HG03520 (cell line): ENCODE results near the gene PPA1.
"Not testable (repeated sequence)": the region's sequence is repeated elsewhere in the genome, so short reads cannot be mapped to it uniquely, and the experiment has no call there.

Experiments
- ATAC-seq: cut with Tn5 transposase; IDR thresholded peaks from one replicate; pipeline ENCODE4 v1.9.1; 2021; ENCODE audit warnings: mild to moderate bottlenecking, moderate library complexity; ENCODE audit not compliant: unreplicated experiment

Gene PPA1

GRCh38 chr10:70255329-70256299, 22.4 kb upstream of the PPA1 start:
- no peak for ATAC-seq

GRCh38 chr10:70254778-70255328, 21.6 kb upstream of the PPA1 start:
- ATAC-seq: no peak

GRCh38 chr10:70253878-70254765, 20.9 kb upstream of the PPA1 start:
- ATAC-seq: no peak

- ATAC-seq: no peak
Measured at GRCh38 chr10:70250961-70251680, 17.9 kb upstream of the PPA1 start.

- no peak for ATAC-seq
Measured at GRCh38 chr10:70247360-70247759, 14.1 kb upstream of the PPA1 start.

GRCh38 chr10:70241081-70241480, 7.9 kb upstream of the PPA1 start:
- ATAC-seq: no peak

DNA sequence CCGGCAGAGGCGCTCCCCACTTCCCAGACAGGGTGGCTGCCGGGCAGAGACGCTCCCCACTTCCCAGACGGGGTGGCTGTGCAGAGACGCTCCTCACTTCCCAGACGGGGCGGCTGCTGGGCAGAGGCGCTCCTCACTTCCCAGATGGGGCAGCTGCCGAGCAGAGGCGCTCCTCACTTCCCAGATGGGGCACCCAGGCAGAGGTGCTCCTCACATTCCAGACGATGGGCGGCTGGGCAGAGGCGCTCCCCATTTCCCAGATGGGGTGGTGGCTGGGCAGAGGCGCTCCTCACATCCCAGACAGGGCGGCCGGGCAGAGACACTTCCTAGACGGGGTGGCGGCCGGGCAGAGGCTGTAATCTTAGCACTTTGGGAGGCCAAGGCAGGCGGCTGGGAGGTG, 6.8 kb upstream of the PPA1 start:
- ATAC-seq: not testable (repeated sequence)

DNA sequence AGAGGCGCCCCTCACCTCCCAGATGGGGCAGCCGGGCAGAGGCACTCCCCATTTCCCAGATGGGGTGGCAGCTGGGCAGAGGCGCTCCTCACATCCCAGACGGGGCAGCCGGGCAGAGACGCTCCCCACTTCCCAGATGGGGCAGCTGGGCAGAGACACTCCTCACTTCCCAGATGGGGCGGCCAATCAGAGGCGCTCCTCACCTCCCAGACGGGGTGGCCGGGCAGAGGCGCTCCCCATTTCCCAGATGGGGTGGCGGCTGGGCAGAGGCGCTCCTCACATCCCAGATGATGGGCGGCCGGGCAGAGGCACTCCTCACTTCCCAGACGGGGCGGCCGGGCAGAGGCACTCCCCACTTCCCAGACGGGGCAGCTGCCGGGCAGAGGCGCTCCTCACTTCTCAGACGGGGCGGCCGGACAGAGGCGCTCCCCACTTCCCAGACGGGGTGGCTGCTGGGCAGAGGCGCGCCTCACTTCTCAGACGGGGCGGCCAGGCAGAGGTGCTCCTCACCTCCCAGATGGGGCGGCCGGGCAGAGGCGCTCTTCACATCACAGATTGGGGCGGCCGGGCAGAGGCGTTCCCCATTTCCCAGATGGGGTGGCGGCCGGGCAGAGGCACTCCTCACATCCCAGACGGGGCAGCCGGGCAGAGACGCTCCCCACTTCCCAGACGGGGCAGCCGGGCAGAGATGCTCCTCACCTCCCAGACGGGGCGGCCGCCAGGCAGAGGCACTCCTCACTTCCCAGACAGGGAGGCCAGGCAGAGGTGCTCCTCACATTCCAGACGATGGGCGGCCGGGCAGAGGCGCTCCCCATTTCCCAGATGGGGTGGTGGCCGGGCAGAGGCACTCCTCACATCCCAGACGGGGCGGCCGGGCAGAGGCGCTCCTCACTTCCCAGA, 6.1 kb upstream of the PPA1 start:
- ATAC-seq: not testable (repeated sequence)

DNA sequence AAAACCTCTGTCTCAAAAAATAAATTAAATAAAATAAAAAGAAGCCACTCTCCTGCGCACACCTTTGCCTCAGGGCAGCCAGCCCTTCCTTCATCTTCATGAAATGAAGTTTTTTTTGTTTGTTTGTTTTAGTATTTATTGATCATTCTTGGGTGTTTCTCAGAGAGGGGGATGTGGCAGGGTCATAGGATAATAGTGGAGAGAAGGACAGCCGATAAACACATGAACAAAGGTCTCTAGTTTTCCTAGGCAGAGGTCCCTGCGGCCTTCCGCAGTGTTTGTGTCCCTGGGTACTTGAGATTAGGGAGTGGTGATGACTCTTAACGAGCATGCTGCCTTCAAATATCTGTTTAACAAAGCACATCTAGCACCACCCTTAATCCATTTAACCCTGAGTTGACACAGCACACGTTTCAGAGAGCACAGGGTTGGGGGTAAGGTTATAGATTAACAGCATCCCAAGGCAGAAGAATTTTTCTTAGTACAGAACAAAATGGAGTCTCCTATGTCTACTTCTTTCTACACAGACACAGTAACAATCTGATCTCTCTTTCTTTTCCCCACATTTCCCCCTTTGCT, 4.8 kb upstream of the PPA1 start:
- not testable (repeated sequence) for ATAC-seq

- no peak for ATAC-seq
Measured at GRCh38 chr10:70234668-70235447, 1.6 kb upstream of the PPA1 start.

GRCh38 chr10:70233939-70234300, 691 bp upstream of the PPA1 start:
- no peak for ATAC-seq

- no peak for ATAC-seq
Measured at GRCh38 chr10:70232859-70233108, 445 bp downstream of the PPA1 start.

DNA sequence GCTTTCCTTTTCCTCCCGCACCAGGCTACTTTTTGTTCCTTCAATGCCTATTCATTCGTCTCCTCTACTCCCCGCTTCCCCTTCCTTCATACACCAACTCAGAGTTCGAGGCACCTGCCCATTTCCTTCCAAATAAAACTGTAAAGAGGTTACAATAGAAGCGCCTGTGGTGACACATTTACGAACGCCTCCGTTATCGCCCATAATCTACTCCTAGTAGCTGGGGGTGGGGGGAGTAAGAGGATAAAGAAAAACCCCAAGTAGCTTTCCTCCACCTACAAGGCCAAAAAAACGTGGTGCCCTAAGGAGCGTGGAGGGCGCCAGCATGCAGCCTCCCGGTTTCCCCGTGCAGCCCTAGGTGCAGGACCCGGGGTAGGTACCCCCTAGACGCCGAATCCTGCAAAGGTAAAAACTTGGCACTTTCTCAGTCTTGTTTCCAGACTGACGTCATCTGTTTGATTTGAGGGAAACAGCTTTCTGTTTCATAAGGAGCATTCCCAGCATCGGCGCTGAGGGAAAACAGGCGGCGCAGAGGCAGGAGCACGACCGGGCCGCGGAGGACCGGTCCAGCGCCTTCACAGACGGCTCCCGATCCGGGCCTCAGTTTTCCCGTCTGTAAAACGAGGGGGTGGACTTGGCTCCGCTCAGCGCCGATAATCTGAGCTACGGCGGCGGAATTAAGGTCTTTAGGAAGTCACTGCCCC, 922 bp downstream of the PPA1 start:
- ATAC-seq: no peak

DNA sequence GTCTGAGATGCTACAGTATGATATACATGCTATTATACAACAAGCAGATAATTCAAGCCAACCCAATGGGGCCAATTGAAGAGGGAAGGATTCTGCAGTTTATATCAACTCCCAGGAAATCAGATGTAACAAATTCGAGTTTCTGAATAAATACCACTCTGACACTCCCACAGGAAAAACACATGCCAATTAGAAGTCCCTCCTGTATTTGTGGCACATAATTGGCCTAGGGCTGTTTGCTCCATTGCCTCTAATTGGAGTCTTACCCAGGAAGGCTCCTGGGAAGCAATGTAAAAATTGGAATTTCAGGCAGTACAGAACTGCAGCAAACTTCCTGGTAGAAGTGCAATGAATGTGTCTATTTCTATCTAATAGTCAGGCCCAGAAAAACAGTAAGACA, 4.7 kb downstream of the PPA1 start:
- no peak for ATAC-seq

DNA sequence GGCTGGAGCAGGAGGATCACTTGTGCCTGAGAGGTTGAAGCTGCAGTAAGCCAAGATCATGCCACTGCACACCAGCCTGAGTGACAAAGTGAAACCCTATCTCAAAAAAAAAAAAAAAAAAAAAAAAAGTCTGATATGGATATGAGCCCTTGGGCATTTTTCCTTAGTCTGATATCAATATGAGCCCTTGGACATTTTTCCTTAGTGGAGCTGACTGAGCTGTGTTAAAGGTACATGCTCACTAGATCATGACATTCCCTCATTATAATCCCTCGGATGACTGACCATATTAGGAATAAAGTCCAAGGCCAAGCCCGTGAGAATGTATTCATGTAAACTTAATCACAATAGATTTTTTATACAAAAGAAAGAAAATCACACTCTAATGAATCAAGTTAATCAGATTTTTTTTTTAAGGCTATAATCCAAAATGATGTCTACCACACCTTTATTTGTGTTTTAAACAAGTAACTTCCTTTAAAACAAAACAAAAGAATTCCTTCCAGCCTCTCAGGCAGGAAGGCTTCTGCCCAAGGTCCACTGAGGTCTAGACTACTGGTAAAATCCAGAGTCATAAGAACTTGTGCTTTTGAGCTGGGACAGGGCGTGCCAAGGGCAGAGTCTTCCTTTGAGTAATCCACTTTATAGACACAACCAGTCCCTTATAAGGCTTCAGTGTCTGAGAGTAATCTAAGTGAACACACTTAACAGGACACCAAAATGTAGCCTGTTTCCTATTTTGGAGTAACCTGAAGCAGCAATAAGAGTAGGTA, 5.5 kb downstream of the PPA1 start:
- no peak for ATAC-seq

DNA sequence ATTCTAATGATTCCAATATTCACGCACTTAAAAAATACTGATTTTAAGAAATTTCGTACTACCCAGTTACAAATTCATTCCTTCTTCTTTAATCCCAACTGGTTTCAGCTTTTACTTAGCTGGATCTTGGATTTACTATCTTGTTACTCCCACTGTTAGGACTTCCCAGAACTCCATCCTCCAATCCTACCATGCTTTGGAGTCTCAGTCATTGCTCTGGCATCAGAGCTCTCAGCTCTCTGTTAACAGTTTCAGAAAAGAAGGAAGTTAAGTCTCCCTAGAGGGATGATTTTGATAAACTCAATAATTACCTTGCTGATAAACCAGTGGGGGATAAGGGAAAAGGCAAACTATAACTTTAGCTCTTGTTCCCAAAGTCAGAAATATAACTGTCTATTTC, 9.5 kb downstream of the PPA1 start:
- no peak for ATAC-seq

- not testable (repeated sequence) for ATAC-seq
Measured at GRCh38 chr10:70222811-70223447, 10.3 kb downstream of the PPA1 start.
